ENCODE data around the gene SLBP. TPM values are rescaled to one million over a fixed set of nuclear protein-coding genes. Genes with fewer than 3 reads are reported as not detected.

The SLBP gene
- total RNA-seq, 1 experiment from 2014 or later: 98.3 TPM

DNA sequence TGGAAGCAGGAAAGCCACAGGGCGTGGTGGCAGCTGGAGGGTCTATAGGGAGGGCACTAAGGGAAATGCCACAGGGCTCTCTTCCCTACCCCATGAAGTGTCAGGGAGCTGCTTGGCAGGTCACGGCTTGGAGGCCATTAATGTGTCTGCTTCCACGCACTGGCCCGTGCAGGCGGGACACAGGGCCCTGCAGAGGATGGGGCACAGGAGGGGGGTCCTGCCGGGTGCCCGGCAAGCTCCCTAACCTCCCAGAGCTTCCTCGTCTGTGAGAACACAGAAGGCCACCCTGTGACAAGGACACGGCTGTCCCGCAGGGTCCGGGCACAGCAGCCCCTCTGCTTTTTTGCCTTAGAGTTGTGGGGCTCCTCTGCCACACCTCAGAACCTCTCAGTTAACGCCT is 53.5 kb downstream of the SLBP start:
- Histone ChIP-seq H2AFZ (ENCODE audit: low read length) (no peak overlapping the region), H3K27ac (ENCODE audit: low read length) (no peak overlapping the region), H3K9me2 (replicated peaks; ENCODE audit: low read length) (no peaks in the 10 kb centered on the region), H3K4me1 (ENCODE audit: insufficient read depth, low read length) (no peaks in the 10 kb centered on the region), H3K79me2 (ENCODE audit: low read length) (no peaks in the 10 kb centered on the region), H4K20me1 (ENCODE audit: low read length) (no peaks in the 10 kb centered on the region), H3K4me3 (ENCODE audit: low read length) (no peak overlapping the region), H3F3A (ENCODE audit: low read length, unreplicated experiment) (no peaks in the 10 kb centered on the region), H3K36me3 (ENCODE audit: low read depth, low read length) (no peaks in the 10 kb centered on the region), H3K4me2 (ENCODE audit: low read length) (no peak overlapping the region), H3K9ac (ENCODE audit: low read length) (no peak overlapping the region), H3K9me3 (ENCODE audit: low read length) (no peaks in the 10 kb centered on the region), H3K27me3 (ENCODE audit: low read length) (no peaks in the 10 kb centered on the region)
- POLR2A ChIA-PET (ENCODE audit: unreplicated experiment): no interaction called here
- CTCF ChIA-PET: no interaction called here
- intact Hi-C loops (cut with micrococcal nuclease): no loop called here
- DNase-seq: no peak
- no peak for TF ChIP-seq CTCF (conservative IDR thresholded peaks at IDR 0.05; ENCODE audit: low read depth, low read length)
- TF ChIP-seq EZH2phosphoT487 (IDR thresholded peaks at IDR 0.05; ENCODE audit: borderline replicate concordance, low read length): no peak
- TF ChIP-seq EZH2 (IDR thresholded peaks at IDR 0.05; ENCODE audit: low read length, unreplicated experiment): no peak
- BruUV-seq (replicated peaks): no TSS peak
- no peak for ATAC-seq

- Histone ChIP-seq H3K4me1 (ENCODE audit: insufficient read depth, low read length) (no peaks in the 10 kb centered on the region), H4K20me1 (ENCODE audit: low read length) (no peaks in the 10 kb centered on the region), H3K4me3 (ENCODE audit: low read length) (no peak overlapping the region), H3K9me3 (ENCODE audit: low read length) (no peaks in the 10 kb centered on the region), H3K36me3 (ENCODE audit: low read depth, low read length) (no peaks in the 10 kb centered on the region), H3K27ac (ENCODE audit: low read length) (no peak overlapping the region), H3K4me2 (ENCODE audit: low read length) (no peak overlapping the region), H3K9ac (ENCODE audit: low read length) (no peak overlapping the region), H3K27me3 (ENCODE audit: low read length) (no peaks in the 10 kb centered on the region), H3K79me2 (ENCODE audit: low read length) (no peaks in the 10 kb centered on the region), H2AFZ (ENCODE audit: low read length) (no peak overlapping the region), H3K9me2 (replicated peaks; ENCODE audit: low read length) (no peaks in the 10 kb centered on the region), H3F3A (ENCODE audit: low read length, unreplicated experiment) (no peaks in the 10 kb centered on the region)
- TF ChIP-seq EZH2 (IDR thresholded peaks at IDR 0.05; ENCODE audit: low read length, unreplicated experiment) (no peak), CTCF (conservative IDR thresholded peaks at IDR 0.05; ENCODE audit: low read depth, low read length) (no peak), EZH2phosphoT487 (IDR thresholded peaks at IDR 0.05; ENCODE audit: borderline replicate concordance, low read length) (no peak)
- intact Hi-C loops (cut with micrococcal nuclease): no loop called here
- POLR2A ChIA-PET (ENCODE audit: unreplicated experiment): no interaction called here
- ATAC-seq (no peak), DNase-seq (no peak)
- CTCF ChIA-PET: no interaction called here
- BruUV-seq (replicated peaks): no TSS peak
Measured at GRCh38 chr4:1658146-1658545, 54.0 kb downstream of the SLBP start.

GRCh38 chr4:1656986-1657385 is 55.1 kb downstream of the SLBP start:
- ChIA-PET CTCF (no interaction called here), POLR2A (ENCODE audit: unreplicated experiment) (no interaction called here)
- no peak overlapping the region for H3K27ac ChIP-seq (ENCODE audit: low read length)
- H3K4me2 ChIP-seq (ENCODE audit: low read length): no peak overlapping the region
- H3F3A ChIP-seq (ENCODE audit: low read length, unreplicated experiment): no peaks in the 10 kb centered on the region
- no peaks in the 10 kb centered on the region for H3K9me3 ChIP-seq (ENCODE audit: low read length)
- no peaks in the 10 kb centered on the region for H3K79me2 ChIP-seq (ENCODE audit: low read length)
- H3K27me3 ChIP-seq (ENCODE audit: low read length): no peaks in the 10 kb centered on the region
- DNase-seq (no peak), ATAC-seq (no peak)
- no peak overlapping the region for H3K4me3 ChIP-seq (ENCODE audit: low read length)
- no peaks in the 10 kb centered on the region for H3K9me2 ChIP-seq (replicated peaks; ENCODE audit: low read length)
- H2AFZ ChIP-seq (ENCODE audit: low read length): no peak overlapping the region
- no peaks in the 10 kb centered on the region for H3K4me1 ChIP-seq (ENCODE audit: insufficient read depth, low read length)
- TF ChIP-seq CTCF (conservative IDR thresholded peaks at IDR 0.05; ENCODE audit: low read depth, low read length) (no peak), EZH2phosphoT487 (IDR thresholded peaks at IDR 0.05; ENCODE audit: borderline replicate concordance, low read length) (no peak), EZH2 (IDR thresholded peaks at IDR 0.05; ENCODE audit: low read length, unreplicated experiment) (no peak)
- intact Hi-C loops (cut with micrococcal nuclease): no loop called here
- no peaks in the 10 kb centered on the region for H4K20me1 ChIP-seq (ENCODE audit: low read length)
- no TSS peak for BruUV-seq (replicated peaks)
- no peaks in the 10 kb centered on the region for H3K36me3 ChIP-seq (ENCODE audit: low read depth, low read length)
- H3K9ac ChIP-seq (ENCODE audit: low read length): no peak overlapping the region
